CD4-positive, alpha-beta T cell treated with Interleukin-15 for 4 hours (primary cell): ENCODE measurements around the gene RGS3.

Experiments
- DNase-seq: peaks from one replicate; pipeline ENCODE4 v3.0.0-alpha.2; 2020; ENCODE audit warnings: low spot score

Gene RGS3

DNA sequence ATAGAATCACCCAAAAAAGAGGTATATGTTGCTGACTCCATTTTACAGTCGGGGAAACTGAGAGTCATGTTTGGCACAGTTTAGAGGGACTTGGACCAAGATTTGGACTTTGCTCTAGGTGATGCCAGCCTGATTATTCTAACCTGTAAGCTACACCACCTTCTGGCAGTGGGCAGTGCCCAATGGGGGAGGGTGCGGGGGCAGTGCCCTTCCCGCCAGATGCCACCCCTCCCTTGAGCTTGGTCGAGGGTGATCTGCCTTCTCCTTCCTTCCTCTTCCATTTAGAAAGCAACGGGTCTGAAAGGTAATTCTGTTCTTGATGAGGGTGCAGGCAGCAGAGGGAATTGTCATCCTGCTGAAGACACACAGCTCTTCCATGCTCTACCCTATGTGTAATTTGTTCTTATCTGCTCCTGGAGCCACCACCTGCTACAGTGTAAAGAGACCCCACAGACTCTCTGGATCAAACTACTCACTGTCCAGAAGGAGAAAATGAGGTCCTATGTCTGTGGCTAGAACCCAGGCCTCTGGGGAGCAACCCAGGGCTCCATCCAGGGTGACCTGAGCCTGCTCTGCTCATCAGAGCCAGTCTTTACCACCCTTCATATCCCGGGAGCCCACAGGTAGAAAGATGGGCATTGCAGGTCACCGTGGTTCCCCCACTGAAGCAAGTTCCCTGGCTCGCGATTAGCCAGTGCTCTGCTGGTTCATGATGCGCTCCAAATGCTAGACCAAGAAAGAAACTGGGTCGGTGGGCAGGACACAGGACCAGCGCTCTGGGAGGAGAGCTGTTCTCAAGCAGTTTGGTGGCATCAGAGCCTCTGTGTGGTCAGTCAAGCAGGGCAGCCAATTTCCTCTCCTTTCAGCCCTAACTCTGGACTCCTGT, 156.2 kb downstream of the RGS3 start:
- no peak for DNase-seq

GRCh38 chr9:113620377-113621161, 157.0 kb downstream of the RGS3 start:
- DNase-seq = no peak

- DNase-seq = no peak
These were observed 157.8 kb downstream of the RGS3 start for GRCh38 chr9:113621309-113621791.

DNA sequence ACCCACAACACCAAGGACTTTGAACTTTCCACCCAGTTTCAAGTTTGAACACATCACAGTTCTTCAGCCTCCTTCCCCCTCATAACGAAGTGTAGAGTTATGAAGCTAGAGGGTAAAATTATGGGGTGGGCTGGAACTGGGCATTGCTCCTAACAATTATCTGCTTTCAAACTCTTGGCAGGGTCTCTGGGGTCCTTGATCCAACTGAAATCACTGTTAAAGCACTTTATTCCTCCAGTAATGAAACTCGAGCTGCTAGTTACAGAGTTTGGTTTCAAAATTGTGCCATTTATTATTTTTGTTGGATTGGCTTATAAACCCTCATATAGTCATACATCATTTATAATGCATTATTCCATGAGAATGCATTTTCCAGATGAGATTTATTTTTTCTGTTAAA, 158.5 kb downstream of the RGS3 start:
- no peak for DNase-seq

GRCh38 chr9:113622600-113623400, 159.3 kb downstream of the RGS3 start:
- no peak for DNase-seq

DNA sequence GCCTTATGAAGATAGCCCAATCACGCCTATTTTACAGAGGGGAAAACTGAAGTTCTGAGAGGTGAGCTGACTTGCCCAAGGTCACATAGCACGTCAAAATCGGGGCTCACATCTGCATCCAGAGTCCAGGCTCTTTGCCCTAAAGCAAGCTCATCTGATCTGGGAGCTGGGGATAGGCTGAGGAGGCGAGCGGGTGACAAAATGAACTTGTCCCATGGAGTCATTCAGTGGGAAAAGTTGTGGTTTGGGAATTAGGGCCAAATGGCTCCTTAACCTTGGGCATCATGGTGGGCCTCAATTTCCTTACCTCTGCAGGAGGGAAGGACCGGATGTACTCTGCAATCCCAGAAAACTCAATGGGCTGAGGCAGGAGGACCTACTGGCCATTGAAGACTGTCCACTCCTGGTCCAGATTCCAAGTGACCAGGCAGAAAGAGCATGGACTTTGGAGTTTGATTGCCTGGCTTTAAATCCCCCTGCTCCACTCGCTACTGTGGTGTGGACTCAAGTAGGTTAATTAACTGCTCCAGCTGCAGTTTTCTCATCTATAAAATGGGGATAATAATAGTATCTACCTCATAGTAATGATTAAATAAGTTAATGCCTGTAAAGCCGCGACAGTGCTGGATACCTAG, 160.4 kb downstream of the RGS3 start:
- no peak for DNase-seq

DNA sequence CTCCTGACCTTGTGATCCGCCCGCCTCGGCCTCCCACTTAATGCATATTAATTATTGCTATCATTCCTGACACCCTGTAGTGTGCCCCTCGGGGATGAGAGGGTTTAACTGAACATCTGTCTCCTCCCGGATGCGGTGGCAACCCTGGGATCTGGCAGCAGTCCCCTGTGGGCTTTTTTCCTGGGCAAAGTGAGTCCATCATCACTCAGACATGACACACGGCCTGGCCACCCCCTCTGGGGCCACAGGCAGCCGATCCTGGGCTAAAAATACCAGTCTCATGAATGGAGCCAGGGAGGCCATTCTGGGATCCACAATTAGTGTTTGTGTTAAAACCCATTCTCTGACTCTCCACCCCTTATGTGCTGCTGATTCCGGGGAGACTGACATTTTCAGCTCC, 161.2 kb downstream of the RGS3 start:
- no peak for DNase-seq

DNA sequence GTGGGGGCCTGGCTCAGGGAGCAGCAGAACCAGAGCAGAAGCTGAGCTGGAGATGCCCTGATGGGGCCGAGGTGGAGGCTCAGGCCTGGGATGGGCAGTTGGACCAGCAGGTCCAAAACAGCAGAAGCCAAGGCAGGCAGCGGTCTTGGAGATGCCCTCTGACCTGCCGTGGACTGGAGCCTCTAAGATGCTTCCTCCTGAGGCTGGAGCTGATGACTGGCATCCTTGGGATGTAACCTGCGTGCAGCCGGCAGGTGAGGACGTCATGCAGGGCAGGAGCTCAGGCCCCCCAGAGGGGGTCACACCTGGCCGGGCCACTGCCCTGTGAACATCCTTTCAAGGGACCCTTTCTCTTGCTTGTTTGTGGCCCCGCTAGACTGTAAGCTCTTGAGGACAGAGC, 162.0 kb downstream of the RGS3 start:
- no peak for DNase-seq

- DNase-seq = no peak
These were observed 163.4 kb downstream of the RGS3 start for GRCh38 chr9:113626735-113627495.

GRCh38 chr9:113628621-113629020, 165.1 kb downstream of the RGS3 start:
- DNase-seq = no peak

DNA sequence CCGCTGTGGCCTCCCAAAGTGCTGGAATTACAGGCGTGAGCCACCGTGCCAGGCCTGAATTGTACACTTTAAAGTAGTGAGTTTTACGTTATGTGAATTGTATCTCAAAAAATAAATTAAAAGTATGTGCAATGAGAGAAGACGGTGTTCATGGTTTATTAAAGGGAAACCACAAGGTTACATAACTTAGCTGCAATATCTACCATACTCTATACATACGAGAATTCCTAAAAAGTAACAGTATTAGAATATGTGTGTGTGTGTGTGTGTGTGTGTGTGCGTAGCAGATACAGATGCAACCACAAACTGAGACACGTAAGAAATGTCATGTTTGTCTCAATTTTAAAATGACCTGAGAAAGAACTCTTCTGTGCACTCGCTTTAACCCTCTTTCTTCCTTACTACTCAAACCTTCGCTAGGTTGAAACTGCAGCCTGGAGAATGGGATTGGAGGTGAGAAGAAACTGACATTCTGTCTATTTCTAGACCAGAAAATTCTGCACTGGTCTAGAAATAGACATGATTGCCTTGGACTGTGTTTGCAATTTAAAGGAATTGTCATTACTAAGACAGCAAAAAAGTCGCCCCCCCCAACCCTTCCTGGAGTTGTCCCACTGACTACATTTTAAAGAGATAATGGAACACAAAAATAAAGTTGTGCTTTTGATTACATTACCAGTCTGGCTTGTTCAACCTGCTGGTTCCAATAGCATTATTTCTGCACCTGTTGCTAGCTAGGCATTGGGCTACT, 167.0 kb downstream of the RGS3 start:
- no peak for DNase-seq

GRCh38 chr9:113631137-113631765, 167.7 kb downstream of the RGS3 start:
- DNase-seq = no peak

- no peak for DNase-seq
These were observed 168.5 kb downstream of the RGS3 start for GRCh38 chr9:113631871-113632665.

DNA sequence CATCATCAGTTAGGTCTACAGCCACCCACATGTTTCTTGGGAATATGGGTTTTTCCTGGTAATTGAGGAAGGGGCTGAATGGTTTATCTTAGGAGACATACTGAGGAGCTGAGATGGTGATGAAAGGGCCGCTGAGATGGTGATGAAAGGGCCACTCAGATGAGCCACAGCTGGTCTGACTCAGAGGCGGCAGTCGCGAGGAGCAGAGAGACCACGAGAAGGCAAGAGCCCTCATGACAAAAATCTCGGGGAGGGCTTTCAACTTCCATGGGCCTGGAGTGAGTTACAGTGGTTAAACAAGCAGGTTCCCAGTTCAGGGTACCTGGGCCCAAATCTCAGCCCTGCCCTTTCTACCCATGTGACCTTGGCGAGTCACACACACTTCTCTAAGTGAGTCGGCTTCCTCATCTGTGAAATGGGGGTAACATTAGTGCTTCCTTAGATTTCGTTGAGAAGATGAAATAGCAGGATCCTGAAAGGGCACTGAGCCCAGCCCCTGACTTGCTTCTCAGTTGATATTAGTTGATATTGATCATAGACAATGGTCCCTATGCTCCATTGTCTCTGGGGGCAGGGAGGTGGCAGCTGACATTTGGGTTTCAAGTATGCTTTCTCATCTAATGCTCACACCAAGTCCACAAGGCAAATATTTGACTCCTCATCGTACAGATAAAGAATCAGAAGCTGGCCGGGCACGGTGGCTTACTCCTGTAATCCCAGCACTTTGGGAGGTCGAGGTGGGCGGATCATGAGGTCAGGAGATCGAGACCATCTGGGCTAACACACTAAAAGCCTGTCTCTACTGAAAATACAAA, 169.5 kb downstream of the RGS3 start:
- no peak for DNase-seq

DNA sequence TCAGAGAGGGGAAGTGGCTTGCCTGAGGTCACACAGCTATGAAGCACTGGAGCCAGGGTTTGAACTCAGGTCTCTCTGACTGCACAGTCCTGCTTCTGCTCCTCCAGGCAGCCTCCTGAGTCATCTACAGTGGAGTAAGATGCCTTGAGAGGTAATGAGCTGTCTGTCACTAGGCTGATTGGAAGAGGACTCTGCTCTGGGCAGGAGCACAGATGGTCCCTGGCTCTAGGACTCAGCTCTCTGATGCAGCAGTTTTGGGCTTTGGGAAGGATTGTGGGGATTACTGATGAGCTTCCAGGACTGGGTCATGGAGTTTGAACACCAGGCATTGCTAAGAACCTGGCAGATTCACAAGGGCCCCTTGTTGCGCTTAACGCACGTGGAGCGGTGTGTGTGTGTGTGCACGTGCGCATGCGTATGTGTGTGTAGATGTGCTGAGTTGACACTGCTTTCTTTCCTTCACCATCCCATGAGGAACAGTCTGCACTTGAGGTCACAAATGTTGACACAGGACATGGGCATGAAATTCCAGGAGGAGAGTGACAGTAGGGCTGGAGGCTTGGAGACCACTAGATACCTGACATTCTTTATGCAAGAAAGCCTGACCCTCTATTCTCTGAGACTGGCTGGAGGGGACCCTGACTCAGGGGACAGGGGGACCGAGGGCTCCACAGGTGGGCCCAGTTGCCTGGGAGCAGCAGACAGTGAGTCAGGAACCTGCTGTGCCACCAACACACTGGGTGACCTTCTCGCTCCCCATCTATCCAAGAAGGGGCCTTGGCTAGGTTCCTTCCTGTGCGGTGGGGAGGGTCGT, 170.5 kb downstream of the RGS3 start:
- DNase-seq = no peak

DNA sequence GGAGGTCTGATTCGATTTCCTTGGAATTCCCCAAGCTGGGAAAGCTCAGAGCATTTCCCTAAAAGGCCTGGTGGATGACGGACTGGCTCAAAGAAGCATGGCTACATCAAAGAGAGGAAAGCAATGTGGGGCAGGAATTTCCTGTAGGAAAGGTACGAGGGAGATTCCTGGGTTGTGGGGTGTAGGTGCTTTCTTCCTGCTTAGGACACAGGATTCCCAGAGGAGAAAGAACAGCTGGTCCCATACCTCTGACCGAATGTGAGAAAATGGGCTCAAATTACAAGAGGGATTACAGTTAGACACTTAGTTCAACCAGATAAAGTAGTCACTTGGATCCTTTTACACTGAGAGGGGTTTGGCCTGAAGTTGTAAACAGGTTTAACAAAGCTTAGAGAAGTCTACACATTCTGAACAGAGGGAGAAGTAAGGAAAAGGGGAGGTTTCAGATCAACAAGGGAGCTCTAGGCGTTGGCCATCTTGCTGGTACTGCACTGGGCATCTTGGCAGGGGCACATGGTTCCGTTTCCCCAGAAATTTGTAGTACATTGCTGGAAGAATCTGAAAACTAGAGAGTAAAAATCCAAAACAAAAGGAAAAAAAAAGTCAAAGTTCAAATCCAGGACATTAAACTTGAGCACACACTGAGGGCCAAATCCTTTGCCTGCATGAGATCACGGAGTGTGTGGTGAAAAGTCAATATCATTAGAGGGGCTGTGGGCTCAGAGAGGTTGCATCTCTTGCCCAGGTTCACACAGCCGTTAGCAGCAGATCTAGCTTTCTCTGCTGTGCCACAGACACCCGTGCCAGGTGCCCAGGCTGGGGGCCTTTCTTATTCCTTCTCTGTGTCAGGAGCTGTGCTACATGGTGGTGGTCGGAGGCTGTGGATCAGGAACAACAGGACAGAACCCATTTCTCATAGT, 171.3 kb downstream of the RGS3 start:
- DNase-seq = no peak
